K562 (cell line): ENCODE results near the gene PUDP. TPM values are rescaled to one million over a fixed set of nuclear protein-coding genes. Genes with fewer than 3 reads are reported as not detected.

Experiments used
- ATF4 ChIP-seq: fragments of 450-650 bp; formaldehyde crosslinking; IDR thresholded peaks from 2 replicates; pipeline ENCODE4 v1.4.0; 2022; ENCODE audit warnings: mild to moderate bottlenecking, moderate library complexity
- BDP1 ChIP-seq: IDR thresholded peaks from 3 replicates; pipeline ENCODE4 v1.6.1; 2011; ENCODE audit not compliant: insufficient read length, insufficient read depth
- GATAD2B ChIP-seq: fragments of 450-650 bp; IDR thresholded peaks from 2 replicates; pipeline ENCODE4 v1.6.1; 2017; ENCODE audit warnings: mild to moderate bottlenecking, borderline replicate concordance
- KLF1 ChIP-seq: fragments of 450-650 bp; IDR thresholded peaks from 2 replicates; pipeline ENCODE4 v1.6.1; 2016; ENCODE audit warnings: missing genetic modification characterization, missing compliant biosample characterization
- PCBP1 ChIP-seq: fragments of 200-400 bp; formaldehyde crosslinking; IDR thresholded peaks from 2 replicates; pipeline ENCODE4 v1.6.1; 2018; ENCODE audit warnings: mild to moderate bottlenecking, low read depth, low read length; ENCODE audit not compliant: poor library complexity, severe bottlenecking
- RUNX1 ChIP-seq: sonication (generic); IDR thresholded peaks from 2 replicates; pipeline ENCODE4 v1.6.1; 2016; ENCODE audit warnings: antibody characterized with exemption, low read depth
- ZKSCAN3 ChIP-seq: fragments of 250-450 bp; sonication (Bioruptor Pico); IDR thresholded peaks from 2 replicates; pipeline ENCODE4 v1.4.0; 2020
- ZKSCAN8 ChIP-seq: fragments of 200-800 bp; sonication (Bioruptor generic); IDR thresholded peaks from 2 replicates; pipeline ENCODE4 v1.6.1; 2016; ENCODE audit warnings: missing genetic modification characterization, missing compliant biosample characterization
- ZNF561 ChIP-seq: fragments of 450-650 bp; formaldehyde crosslinking; conservative IDR thresholded peaks from 2 replicates; pipeline ENCODE4 v1.4.0; 2020; ENCODE audit warnings: mild to moderate bottlenecking, moderate library complexity
- ZNF830 ChIP-seq: fragments of 250-450 bp; sonication (Bioruptor Pico); IDR thresholded peaks from 2 replicates; pipeline ENCODE4 v1.5.0; 2021; ENCODE audit warnings: mild to moderate bottlenecking
- polyA plus RNA-seq, 8 experiments: library from polyadenylated mRNA; depleted of rRNA in 4 of 8; stranded (reverse) in 5 of 8; unstranded in 3 of 8; fragments of >200 nt; fragmentation: Nextera tagmentation in 2 of 8; fragmentation: Illumina TruSeq in 1 of 8; extraction: Ambion mirVana in 2 of 8; extraction: Trizol in 1 of 8; gene quantifications; 2 replicates each; pipeline versions ENCODE4 v1.2.1 to v1.2.3, GENCODE V29; 2011 to 2014; ENCODE audit warnings: inconsistent platforms in 1 of 8, missing spikeins in 1 of 8
- total RNA-seq, 7 experiments: library from RNA; depleted of rRNA in 6 of 7; stranded (reverse); fragments of >200 nt in 6 of 7; fragmentation: Illumina TruSeq in 2 of 7; extraction: Trizol in 2 of 7; gene quantifications; 2 replicates each; pipeline versions ENCODE4 v1.2.1 to v1.2.3, GENCODE V29; 2011 to 2021; ENCODE audit warnings: low replicate concordance in 1 of 7
- TF ChIP-seq, protein P1 (sequence below): fragments of 450-650 bp; IDR thresholded peaks from 2 replicates; pipeline ENCODE4 v1.6.1; 2017; ENCODE audit warnings: antibody characterized with exemption

Gene PUDP
- total and polyA plus RNA-seq, 9 of the 15 experiments (the other 6 are each of a cell fraction or from before 2014, with no cell fraction given), result 13.6 to 63.0 (median 29.2) TPM

DNA sequence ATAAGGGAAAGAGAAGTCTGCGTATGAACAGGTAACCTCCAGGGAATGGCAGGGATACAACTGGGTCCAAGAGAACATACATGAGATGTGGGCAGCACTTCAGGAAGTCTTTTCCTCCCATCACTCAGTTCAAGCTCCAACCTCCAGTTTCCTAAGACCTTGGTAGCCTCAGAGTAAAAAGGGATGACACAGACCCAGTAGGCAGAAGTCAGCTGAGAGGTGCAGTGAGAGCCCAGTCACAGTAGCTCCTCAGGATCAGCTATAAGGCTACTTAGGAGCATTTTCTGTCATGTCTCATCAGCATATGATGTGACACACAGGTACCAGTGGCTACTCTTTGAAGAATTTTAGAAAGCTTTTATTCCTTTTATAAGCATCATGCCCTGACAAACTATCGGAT lies 13.0 kb downstream of the PUDP start (continued):
- TF ChIP-seq RUNX1 (no peak), ZKSCAN8 (CRISPR knock-in tag) (no peak), ZNF561 (no peak), GATAD2B (no peak), ZNF830 (no peak), ZKSCAN3 (no peak), KLF1 (no peak), ATF4 (no peak), PCBP1 (no peak), BDP1 (no peak)
- TF ChIP-seq, protein P1, sequence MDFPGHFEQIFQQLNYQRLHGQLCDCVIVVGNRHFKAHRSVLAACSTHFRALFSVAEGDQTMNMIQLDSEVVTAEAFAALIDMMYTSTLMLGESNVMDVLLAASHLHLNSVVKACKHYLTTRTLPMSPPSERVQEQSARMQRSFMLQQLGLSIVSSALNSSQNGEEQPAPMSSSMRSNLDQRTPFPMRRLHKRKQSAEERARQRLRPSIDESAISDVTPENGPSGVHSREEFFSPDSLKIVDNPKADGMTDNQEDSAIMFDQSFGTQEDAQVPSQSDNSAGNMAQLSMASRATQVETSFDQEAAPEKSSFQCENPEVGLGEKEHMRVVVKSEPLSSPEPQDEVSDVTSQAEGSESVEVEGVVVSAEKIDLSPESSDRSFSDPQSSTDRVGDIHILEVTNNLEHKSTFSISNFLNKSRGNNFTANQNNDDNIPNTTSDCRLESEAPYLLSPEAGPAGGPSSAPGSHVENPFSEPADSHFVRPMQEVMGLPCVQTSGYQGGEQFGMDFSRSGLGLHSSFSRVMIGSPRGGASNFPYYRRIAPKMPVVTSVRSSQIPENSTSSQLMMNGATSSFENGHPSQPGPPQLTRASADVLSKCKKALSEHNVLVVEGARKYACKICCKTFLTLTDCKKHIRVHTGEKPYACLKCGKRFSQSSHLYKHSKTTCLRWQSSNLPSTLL, result no peak
